ENCODE data around the gene EFCAB14.
"Not testable (repeated sequence)": the region's sequence is repeated elsewhere in the genome, so short reads cannot be mapped to it uniquely, and the experiment has no call there.

Gene EFCAB14

GRCh38 chr1:46652321-46653100, 66.4 kb downstream of the EFCAB14 start:
- no peak for DNase-seq

DNA sequence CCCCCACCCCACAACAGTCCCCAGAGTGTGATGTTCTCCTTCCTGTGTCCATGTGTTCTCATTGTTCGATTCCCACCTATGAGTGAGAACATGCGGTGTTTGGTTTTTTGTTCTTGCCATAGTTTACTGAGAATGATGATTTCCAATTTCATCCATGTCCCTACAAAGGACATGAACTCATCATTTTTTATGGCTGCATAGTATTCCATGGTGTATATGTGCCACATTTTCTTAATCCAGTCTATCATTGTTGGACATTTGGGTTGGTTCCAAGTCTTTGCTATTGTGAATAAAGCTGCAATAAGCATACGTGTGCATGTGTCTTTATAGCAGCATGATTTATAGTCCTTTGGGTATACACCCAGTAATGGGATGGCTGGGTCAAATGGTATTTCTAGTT, 67.8 kb downstream of the EFCAB14 start:
- not testable (repeated sequence) for DNase-seq

GRCh38 chr1:46650491-46650890, 68.4 kb downstream of the EFCAB14 start:
- DNase-seq: no peak

GRCh38 chr1:46649764-46650163, 69.2 kb downstream of the EFCAB14 start:
- no peak for DNase-seq

DNA sequence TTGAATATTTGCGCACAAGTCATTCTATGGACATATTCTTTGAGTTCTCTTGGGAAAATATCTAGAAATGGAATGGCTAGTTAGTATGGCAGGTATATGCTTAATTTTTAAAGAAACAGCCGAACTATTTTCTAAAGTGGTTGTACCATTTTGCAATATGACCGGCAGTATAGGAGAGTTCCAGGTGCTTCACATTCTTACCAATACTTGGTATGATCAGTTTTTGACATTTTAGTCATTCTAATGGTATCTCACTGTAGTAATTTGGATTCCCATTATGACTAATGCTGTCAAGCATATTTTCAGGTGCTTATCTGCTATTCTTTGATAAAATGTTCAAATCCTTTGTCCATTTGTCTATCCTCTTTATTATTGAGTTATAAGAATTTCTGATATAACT, 71.3 kb downstream of the EFCAB14 start:
- no peak for DNase-seq

DNA sequence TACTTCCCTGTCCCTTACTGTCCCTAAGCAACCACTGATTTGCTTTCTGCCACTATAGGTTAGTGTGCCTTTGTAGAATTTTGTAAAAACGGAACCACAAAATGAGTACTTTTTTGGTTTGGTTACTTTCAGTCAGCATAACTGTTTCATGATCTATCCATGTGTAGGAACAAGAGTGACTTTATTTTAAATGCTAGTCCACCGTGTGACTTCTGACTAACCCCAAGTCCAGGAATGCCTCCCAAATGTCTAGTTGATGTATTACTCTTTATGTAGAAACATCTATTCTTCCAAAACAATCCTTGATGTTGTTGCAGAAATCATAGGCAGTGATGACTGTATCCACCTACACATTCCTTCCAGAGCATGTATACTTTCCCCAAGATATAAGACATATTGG, 72.1 kb downstream of the EFCAB14 start:
- no peak for DNase-seq

DNA sequence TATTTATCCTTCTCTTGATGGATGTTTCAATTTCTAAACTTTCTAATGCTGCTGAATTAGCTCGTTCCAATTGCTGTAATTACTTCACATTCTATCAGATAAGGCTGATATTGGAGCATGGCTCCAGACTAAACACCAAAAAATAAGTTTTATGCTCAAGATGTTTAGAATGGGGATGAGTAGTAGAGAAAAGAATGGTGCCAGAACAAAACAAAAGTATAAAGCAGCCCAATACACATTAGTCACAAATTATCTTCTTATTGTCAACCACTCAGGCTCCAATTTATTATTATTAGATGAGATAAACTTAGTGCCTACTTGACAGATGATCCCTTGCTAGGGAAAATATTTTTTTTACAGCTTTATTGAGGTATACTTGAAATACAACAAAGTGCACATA, 72.6 kb downstream of the EFCAB14 start:
- DNase-seq: no peak

- DNase-seq: no peak
Observed at GRCh38 chr1:46645815-46646214, 73.1 kb downstream of the EFCAB14 start.

DNA sequence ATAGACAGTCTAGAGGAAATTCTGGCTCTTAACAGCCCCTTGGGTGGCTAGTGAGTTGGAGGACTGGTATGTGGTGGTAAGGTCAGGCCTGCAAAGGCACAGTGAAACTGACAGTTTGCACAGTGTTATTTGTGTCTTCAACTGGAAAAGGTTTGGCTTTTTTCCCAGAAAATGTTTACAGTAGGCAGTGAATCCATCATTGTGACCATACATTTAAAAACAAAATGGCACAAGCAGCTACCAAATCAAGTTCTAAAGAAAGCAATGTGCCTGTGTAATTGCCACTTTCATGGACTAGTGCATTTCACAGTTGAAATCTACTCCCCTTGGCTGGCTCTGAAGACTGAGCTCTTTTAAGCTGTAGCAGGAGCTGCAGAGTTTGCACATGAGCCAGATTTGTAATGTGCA, 75.5 kb downstream of the EFCAB14 start:
- no peak for DNase-seq

DNA sequence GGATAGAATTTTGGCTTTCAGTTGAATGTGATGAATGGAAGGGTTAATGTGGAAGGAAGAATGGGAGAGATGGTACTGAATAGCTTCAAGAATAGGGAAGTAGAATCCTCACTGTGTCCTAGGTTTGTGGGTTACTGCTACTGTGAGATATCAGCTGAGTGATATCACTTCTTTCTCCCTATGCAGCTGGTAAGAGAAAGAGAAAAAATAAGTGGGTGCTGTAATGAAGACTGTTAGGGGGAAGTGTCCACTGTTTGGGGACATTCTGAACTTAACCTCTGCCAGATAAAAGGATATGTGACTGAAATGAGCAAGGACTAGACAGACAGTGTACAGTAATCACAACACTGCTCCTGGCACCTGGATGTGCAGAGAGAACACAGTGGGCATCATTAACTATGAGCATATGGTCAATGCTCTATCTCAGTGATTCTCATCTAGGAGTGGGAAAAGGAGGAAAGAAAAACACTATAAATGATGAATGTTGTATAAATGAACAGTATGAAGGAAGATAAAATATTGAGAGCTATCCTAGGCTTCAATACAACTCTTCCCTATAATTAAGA, 76.7 kb downstream of the EFCAB14 start:
- no peak for DNase-seq

- no peak for DNase-seq
Observed at GRCh38 chr1:46639547-46639946, 79.4 kb downstream of the EFCAB14 start.

DNA sequence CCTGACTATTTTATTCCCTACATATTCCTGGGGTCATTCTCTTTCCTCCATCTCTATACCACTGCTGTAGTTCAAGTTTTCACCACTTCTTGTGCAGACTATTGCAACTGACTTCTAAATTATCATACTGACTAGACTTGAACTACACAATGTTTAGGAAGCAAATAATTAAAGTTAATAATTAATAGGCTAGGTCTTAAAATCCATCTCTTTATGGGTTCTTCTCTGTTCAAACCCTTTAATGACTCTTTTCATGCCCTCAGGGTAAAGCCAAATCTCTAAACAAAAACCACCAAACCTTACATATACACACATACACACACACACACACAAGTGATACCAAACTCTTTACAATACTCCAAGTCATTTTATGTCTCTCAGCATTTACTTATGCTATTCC, 80.0 kb downstream of the EFCAB14 start:
- no peak for DNase-seq

DNA sequence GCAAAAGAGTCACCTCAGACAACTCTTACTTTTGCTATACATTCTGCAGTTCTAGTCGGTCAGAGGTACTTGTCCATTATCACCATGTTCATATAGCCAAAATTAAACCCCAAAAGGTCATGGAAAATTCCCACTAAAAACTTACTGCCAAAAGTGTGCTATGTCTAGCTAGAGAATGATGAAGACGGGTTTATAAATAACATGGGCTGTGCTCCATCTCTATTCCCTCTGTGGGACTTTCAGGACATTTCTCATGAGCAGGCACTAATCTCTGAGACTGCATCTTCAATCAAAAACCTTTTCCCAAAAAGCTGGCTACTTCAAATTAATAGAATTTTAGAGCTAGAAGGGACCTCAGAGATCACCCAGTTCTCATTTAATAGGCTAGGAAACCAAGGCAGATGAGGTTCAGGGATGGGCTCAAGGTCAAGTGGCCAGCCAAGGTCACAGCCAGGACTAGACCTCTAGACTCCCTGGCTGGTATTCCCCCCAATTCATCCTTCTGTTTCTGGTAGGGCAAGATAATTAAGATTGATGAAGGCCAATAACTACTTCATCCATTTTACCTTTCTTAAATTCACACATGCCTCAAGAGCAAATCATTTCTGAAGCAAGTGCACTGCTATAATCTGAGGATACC, 81.3 kb downstream of the EFCAB14 start:
- no peak for DNase-seq

- no peak for DNase-seq
Observed at GRCh38 chr1:46635205-46635604, 83.7 kb downstream of the EFCAB14 start.

DNA sequence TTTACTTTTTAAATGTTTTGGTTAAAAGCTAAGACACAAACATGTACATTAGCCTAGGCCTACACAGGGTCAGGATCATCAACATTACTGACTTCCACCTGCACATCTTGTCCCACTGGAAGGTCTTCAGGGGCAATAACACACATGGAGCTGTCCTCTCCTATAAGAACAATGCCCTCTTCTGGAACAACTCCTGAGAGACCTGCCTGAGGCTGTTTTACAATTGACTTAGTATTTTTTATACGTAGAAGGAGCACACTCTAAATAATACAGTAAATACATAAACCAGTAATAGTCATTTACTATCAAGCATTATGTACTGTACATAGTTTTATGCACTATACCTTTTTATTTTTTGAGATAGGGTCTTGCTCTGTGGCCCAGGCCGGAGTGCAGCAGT, 88.2 kb downstream of the EFCAB14 start:
- DNase-seq: no peak
